GM18873 (cell line): ENCODE results near the gene ZFP36L2.

Source experiments
- ATAC-seq: cut with Tn5 transposase; IDR thresholded peaks from one replicate; pipeline ENCODE4 v1.9.1; 2021; ENCODE audit warnings: mild to moderate bottlenecking, moderate library complexity, moderate number of reproducible peaks; ENCODE audit not compliant: unreplicated experiment, low FRiP score

ZFP36L2 gene

GRCh38 chr2:43224571-43225092 lies 1.8 kb downstream of the ZFP36L2 start:
- no peak for ATAC-seq

GRCh38 chr2:43224131-43224570 lies 2.3 kb downstream of the ZFP36L2 start:
- ATAC-seq, result no peak

GRCh38 chr2:43223521-43224001 lies 2.8 kb downstream of the ZFP36L2 start:
- ATAC-seq, result no peak

DNA sequence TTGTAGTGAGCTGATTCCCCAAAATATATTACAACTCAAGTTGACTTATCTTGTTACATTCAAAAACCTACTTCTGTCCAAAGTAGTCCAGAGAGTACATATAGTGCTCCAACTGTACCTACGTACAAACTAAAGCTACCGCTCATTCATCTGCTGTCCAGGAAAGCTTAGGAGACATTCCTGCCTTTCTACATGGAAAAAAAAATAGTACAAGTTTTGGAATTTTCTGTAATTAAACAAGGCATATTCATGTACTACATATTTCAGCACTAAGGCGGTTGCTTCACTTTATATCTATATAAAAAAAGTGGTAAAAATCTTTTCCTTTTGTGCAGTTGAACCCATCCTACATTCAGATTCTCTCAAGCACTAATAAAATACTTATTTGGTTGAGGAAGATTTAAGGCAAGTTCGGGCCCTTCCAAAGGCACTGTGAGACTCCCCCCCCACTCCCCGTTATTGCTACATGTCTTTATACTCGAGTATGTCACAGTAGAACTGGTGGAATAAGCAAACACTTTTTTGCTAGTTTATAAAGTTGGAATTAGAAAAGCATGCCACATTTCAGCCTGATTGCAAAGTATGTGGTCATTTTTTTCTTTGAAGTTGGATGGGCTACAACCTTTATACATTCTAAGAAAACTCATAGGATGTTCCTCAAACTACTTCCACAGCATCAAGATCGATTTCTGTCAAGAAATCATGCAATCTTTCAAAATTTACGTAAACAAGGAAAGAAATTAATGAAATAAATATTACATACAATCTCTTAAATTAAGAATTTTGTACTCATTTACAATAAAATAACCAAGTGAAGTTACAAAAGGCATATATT lies 3.7 kb downstream of the ZFP36L2 start:
- ATAC-seq, result no peak

DNA sequence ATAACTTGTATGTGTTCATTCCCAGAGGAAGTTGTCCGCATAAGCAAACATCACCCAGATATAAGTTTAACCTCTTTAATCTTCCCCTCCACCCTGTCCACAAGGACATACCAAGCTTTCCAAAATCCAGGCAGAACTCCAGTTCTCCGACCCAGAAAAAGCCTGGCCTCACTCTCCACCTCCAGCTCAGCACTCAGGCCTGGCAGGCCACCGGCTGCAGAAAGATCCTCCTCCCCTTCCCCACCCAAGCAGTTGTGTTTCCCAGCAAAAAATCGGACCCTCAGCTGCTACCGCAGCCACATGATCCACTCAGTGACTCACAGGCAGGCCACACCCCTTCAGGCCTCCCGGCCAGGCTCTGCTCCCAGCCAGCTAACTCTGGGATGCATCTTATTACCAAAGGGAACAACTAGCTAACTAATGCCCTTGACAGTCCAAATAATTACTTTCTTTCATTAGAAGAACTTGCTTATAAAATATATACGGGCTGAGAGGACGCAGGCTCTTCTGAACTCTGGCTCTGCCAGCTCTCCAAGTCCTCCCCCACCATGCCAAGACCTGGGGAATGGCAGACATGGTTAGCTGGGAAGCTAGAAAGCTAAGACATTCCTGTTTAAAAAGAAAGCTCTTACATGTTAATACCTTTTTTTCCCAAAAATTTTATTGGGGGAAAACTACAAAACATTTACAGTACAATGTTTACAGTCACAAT lies 4.5 kb downstream of the ZFP36L2 start:
- ATAC-seq, result no peak

DNA sequence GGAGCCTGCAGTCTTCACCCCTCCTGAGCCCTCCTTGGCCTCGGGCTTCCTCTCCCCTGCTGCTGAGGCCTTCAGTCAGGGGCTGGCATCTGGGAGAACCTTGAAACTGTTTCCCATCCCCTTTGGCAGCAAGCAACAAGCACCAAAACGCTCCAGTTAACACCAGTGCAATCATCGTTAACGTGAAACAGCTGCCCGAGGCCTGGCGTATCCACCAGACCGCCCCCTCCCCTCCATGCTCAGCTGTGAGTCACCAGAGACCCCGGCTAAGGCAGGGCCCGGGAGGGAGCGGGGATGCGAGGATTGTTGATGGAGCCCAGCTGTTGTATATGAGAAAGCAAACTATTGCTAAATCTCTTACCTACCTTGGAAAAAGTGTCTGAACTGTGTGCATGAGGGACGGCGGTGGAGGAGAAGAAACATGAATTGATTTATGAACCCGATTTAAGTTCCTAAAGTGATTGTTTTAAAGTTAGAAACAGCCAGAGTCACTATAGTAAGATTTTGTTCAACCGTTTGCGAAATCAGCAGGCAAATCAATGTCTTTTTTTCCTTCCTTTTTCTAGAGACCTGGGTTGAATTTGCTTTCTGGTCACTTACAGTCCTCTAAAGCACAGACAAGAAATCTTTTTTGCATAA lies 5.2 kb downstream of the ZFP36L2 start:
- no peak for ATAC-seq

GRCh38 chr2:43220760-43221123 lies 5.7 kb downstream of the ZFP36L2 start:
- ATAC-seq, result no peak

DNA sequence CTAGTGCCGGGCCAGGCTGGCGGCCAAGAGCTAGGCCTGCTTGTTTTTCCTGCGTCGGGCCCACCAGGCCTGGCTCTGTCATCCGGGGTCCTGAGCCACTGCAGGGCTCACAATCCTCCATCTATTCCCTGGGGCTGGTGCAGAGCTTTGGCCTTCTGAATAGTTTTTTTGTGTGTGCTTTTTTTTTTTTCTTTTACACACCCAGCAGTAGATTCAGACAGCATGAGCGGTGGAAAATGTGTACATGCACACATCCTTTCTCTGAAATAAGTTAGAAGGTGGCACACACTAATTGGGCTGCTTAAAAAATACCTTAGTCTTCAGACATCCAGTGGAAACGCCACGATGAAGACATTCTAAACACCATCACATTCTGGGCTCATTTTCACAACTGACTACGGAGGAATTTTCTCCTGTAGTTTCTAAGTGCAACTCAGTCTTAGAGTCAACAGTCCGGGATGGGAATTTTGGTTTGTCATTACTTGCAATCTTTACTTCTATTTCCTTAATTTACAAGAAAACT lies 6.1 kb downstream of the ZFP36L2 start:
- ATAC-seq, result peak; percentile 1

DNA sequence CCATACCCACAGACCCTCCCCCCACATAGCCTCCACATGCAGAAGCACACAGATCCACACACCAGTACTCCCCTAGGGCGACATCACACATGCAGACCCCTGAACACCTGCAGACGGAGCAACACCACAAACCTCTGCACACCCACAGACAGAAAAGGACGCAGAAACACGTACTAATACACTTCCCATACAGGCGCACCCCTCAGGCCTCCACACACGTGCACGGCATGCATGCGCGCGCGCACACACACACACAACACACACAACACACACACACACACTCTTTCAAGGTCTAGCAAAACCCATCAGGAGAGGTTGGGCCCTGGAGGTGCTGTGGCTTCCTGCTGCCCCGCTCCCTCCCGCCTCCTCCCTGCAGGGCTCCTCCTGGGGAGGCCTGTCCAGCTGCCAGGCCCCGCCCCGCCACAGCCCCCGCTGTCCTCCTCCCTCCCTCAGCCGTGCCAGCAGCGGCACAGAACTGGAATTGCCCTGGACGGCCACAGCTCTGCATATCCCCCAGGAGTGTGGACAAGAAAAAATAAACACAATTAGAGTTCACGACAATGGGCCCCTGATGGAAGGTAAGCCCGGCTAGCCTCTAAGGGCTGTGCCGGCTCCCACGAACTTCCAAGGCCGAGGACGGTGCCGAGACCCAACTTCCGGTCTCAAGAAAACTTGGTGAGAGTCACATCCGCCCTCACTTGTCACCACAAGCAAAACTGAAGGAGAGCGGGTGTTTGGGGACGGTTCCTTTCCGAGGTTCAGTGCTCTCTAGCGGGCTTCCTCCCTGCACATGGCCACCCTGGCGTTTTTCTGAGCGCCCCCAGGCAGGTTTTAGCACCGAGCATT lies 6.8 kb downstream of the ZFP36L2 start:
- peak; percentile 51 for ATAC-seq

DNA sequence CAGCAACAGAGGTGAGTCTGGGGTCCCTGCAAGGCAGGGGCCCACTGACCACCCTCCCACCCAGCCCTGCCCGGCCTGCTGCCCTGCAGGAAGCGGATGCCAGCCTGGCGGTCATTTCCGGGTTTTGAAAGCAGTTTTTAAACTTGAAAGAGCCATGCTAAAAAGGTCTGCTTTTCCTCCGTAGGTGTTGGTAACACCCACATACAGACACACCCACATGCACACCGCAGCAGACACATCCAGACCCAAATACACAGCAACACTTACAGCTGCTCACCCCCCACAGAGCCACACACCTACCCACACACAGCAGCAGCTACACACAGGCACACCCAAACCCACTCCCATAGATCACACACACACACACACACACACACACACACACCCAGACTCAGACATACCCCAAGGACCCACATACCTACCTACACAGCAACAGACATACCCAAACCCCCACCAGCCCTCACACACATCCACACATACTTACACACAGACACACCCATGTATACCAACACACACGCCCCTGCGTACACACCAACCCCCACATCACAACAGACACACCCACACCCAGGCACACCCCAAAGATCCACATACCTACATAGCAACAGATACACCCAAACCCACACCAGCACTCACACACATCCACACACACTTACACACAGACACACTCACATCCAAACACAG lies 7.6 kb downstream of the ZFP36L2 start:
- no peak for ATAC-seq

DNA sequence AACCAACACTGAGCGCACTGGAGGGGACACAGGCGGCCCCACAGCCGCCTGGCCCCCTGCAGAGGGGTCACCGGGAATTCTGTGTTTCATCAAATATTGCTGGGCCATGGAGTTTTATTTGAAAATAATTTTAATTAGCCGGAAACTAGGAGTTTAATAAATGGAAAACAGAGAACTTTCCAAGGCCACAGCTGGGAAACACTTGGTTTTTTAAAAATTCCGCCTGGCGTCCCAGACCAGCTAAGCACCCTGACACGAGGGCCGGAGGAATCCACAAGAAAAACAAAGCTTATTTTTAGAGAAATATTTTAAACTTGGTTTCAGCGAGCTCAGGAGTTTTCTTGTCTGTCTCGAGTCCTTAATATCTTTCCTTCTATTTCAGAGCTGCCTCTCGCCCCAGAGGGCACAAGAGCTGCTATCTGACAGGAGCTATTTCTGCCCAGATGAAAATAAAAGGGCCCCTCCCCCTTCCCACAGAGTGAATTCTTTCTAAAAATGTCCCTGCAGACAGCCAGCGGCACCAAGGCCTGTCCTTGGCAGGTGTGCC lies 8.2 kb downstream of the ZFP36L2 start:
- no peak for ATAC-seq

DNA sequence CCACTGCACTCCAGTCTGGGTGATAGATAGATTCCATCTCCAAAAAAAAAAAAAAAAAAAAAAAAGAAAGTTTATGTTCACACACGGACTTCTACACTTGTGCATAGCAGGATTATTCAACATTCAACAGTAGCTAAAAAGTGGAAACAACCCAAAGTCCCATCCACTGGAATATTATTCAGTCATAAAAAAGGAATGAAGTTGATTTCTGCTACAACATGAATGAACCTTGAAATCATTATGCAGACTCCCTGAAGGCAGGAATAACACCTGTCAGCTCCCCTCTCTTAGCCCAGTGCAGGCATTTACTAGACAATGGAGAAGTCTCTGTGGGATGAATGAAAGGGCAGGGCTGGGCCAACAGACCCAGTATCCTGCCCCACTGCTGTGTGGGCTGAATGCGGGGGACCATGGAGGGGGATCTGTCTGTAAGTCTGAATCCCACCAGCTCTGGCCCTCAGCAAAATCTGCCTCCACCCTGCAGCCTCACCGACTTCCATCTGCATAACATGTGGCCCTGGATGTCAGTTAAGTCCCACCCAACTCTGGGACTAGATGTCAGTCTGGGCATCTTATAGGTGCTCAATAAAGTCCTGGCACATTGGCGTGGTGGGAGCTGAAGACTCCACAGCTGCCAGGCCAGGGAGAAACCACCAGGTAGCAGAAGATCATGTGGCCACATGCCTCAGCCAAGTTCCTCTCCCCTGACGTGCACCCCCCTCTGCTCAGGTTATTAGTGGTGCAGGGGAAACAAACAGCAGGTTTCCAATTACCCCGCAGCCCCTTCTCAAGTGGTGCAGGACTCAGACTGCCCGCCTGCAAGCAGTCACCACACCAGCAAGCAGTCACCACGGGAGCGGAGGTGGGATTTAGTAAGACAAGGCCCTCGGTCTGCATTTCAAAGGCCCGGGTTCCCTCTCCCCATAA lies 8.9 kb downstream of the ZFP36L2 start:
- ATAC-seq, result no peak

DNA sequence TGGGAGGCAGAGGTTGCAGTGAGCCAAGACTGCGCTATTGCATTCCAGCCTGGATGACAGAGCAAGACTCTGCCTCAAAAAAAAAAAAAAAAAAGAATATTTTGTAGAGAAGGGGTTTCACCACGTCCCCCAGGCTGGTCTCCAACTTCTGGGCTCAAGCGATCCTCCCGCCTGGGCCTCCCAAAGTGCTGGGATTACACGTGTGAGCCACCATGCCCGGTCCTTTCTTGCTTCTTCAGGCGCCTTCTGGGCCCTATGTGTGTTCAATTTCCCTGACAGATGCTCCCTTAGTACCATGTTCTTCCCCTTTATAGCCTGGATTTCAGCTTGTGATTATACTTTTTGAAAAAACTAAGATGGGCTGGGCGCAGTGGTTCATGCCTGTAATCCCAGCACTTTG lies 9.8 kb downstream of the ZFP36L2 start:
- ATAC-seq, result no peak

- ATAC-seq, result no peak
These were observed 10.6 kb downstream of the ZFP36L2 start for GRCh38 chr2:43215673-43216255.

DNA sequence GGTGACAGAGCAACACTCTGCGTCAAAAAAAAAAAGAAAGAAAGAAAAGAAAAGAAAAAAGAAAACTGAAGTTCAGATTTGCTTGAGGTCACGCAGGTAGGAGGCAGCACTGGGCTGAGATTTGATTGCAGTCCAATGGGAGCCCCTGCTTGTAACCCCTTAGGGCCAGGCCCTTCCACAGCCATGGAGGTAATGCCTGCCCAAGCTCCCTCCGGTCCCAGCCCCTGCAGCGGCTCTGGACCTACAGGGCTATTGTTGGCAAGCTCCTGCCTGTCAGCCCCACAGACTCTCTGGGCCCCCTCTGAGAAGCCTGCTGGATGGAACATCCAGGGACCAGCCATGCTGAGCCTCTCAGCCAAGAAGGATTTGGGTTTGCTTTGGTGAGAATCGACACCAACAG lies 12.2 kb downstream of the ZFP36L2 start:
- no peak for ATAC-seq

DNA sequence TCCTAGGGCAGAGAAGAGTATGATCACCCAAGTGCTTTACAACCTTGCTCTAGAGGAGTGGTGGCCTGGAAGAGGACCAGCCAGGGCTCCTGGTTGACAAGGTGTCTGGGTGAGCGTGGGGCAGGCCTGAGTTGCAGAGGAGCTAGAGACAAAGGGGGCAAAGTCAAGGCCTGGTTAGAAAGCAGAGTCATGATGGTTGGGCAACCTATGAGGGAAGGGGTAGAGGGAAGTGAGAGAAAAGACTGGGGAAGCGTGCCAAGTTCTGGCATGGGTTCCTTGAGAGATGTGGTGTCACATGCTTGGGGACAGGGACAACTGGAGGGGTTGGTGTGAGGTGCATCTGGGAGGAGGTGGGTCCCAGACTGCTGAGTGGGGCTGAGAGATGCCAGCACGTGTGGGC lies 13.5 kb downstream of the ZFP36L2 start:
- no peak for ATAC-seq

- ATAC-seq, result no peak
These were observed 14.1 kb downstream of the ZFP36L2 start for GRCh38 chr2:43212216-43212835.
